ENCODE results near the gene FICD.

FICD gene

DNA sequence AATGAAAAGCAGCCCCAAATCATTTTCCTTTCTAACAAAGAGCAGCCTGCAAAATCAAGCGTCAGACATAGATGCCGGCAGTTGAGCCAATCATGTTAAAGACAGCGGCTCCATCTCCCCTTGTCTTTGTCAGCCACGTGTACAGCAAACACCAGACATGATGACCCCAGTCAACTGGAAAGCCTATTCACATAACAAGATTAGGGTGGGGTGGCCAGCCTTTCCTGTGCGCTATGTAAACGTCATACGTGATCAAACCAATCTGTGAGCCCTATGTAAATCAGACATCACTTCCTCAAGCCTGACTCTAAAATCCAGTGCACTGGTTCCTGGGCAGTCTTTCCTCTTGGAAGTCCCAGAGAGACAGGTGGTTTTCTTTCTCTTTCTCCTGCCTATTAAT, 9.9 kb upstream of the FICD start:
- no peak for DNase-seq

DNA sequence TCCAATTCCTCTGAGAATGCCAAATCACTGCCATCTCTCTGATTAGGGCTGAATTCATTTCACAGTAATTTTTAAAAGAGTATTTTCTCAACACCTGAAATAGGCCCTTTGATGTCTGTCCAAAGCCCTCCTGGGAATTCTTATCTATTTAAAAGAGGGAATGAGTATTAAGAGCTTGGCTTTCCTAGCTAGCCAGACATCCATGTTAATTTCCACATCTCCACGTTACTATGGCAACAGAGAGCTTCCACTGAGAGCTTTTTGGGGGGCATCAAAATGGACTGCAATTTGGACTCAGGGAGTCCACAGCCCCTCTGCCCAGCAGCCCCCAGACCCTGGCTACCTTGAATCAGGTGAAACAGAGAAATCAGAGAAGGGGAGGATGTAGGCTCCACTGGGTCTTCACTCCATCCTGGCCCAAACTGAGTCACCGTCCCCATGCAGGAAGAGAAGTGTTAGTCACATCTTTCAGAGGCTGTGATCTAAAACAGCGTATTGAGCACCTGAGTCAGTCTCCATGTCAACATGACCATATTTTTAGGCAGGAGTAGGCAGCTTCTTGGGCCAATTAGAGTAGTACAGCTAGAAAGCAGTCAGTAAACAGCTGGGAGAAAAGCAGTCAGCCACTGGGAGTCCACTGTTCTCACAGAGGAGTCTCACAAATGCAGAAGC, 7.0 kb upstream of the FICD start:
- no peak for DNase-seq

DNA sequence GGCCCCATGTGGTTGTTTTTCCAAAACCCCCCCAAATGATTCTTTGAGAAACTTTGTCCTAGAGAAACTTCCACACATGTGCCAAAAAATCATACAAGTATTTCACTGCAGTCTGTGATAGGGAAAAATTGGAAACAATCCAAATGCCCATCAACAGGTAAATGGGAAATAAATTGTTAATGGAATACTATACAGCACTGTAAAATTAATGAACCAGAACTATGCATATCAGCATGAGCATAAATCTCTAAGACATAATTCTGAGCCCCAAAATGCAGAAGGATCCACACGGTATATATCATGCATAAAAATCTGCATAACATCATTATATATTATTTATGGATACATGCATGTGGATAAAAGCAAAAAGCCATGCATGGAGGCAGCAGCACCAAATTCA, 5.3 kb upstream of the FICD start:
- DNase-seq, result no peak

- DNase-seq, result no peak
Observed at GRCh38 chr12:108510836-108511235, 4.2 kb upstream of the FICD start.

DNA sequence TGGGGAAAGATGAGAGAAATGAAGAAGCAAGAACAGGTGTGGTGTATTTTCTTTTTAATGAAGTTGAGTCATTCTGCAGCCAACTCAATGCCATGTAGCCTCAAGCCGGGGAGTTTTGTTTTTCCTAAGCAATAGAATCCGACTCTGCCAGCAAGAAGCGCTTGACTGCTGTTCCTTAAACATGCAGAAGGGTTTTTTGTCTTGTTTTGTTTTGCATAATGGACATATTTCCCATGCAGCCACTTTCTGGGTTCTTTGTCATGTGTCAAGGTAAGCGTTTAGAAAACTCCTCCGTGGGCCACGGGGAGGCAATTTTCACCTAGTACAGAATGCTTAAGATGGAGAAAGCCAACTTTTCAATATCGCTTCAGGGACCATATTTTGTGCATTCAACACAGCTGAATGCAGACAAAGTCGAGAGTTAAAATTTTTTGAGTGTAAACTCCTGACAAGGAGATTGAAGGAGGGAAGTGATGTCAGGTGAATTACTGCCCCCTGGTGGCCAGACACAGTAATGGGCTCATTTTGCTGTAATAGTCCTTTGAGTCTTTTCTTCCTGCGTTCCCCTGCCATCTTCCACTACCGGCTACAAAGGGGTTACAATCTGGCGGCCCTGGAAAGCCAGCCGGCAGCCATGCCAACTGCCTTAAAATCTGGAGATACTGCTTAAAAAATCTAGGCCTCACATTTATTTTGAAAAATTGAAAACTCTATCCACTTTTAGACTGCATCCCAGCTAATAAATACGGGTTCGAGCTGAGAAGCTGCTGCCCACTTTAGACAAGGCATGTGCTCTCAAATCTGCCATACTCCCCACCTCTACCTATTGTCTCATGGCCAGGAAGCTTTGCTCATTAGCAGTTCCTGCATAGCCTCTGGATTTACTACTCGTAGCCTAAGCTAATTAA, 3.2 kb upstream of the FICD start:
- peak; percentile 82 for DNase-seq

GRCh38 chr12:108514468-108514972, 557 bp upstream of the FICD start:
- no peak for DNase-seq

- no peak for DNase-seq
Observed at GRCh38 chr12:108515916-108516315, 839 bp downstream of the FICD start.

DNA sequence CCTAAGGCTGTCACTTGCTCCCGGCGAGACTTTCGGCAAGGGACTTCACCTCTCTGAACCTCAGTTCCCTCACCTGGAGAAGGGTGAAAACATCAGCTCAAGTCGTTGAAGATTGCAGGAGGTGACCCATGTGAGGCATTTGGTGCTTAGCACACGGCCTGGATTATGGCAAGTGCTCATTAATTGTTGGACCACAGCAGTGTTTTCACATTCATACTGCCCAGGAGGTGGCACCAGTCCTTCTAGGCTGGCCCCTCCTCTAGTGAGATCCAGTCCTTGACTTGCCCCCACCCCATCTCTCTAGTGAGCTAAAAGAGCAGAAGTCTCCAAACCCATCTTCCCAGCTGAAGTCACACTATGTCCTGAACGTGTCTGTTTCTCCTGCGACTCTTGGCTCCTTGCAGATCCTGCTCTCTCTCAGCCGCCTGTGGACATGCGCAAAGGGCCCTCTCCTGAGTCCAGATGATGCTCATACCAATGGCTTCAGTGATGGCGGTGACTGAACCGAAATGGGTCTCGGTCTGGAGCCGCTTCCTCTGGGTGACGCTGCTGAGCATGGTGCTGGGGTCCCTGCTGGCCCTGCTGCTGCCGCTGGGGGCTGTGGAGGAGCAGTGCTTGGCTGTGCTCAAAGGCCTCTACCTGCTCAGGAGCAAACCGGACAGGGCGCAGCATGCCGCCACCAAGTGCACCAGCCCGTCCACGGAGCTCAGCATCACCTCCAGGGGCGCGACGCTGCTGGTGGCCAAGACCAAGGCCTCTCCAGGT, 1.6 kb downstream of the FICD start:
- no peak for DNase-seq

DNA sequence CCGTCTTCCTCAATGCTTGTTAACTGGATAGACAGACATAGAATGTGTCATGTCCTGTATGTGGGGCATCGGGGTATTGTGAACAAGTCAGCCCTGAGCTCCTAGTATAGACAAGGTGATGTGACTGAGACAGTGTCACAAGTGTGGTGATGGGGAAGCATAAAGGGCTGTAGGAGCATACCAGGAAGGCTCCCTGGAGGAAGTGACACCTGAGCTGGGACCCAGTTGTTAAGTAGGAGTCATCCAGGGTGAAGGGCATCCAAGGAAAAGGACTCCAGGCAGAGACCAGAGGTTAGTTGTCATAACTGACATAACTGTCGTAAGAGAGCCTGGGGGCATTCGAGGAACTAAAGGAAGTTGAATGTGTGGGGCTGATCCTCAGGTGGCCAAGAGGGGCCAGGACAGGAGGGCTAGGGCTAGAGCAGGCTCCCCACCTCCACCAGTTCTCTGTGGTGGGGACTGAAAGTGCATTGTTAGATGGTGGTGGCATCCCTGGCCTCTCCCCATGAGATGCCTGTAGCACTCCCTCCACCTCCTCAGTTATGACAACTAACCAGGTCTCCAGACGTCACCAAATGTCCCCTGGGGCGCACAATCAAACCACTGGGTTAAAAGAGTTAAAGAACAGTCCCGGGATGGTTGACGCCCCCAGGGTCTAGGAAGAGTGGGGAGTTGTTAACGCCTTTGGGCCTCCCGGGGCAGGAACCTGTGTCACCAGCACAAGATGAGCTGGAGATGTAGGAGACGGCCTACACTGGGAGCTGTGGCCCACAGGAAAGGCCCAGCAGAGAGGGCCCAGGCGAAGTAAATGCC, 2.4 kb downstream of the FICD start:
- DNase-seq, result no peak

- DNase-seq, result no peak
Observed at GRCh38 chr12:108518101-108518715, 3.1 kb downstream of the FICD start.

DNA sequence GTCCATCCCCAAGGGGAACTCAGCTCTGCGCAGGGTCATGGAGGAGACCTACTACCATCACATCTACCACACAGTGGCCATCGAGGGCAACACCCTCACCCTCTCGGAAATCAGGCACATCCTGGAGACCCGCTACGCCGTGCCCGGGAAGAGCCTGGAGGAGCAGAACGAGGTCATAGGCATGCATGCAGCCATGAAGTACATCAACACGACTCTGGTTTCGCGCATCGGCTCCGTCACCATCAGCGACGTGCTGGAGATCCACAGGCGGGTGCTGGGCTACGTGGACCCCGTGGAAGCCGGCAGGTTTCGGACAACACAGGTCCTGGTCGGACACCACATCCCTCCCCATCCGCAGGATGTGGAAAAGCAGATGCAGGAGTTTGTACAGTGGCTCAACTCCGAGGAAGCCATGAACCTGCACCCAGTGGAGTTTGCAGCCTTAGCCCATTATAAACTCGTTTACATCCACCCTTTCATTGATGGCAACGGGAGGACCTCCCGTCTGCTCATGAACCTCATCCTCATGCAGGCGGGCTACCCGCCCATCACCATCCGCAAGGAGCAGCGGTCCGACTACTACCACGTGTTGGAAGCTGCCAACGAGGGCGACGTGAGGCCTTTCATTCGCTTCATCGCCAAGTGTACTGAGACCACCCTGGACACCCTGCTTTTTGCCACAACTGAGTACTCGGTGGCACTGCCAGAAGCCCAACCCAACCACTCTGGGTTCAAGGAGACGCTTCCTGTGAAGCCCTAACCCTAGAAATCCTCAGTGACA, 3.8 kb downstream of the FICD start:
- no peak for DNase-seq

GRCh38 chr12:108519558-108519957, 4.5 kb downstream of the FICD start:
- DNase-seq, result no peak

DNA sequence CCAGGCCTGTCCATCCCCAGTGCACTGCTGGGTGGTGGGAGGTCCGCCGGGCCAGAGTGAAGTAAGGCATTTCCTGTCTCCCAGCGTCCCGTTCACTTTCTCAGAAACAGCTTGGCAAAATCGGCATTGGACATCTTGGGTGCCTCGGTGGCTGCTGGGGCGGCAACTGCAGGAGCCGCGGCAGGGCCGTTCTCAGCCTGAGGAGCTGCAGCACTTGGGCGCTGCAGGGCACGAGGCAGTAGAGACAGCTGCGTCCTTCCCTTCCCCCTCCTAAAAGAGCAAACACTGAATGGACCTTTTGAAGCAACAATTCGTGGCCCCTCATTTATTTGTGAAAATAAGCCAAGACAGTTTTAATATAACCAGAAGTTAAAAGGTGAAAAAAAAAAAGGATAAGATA, 8.3 kb downstream of the FICD start:
- DNase-seq, result no peak

DNA sequence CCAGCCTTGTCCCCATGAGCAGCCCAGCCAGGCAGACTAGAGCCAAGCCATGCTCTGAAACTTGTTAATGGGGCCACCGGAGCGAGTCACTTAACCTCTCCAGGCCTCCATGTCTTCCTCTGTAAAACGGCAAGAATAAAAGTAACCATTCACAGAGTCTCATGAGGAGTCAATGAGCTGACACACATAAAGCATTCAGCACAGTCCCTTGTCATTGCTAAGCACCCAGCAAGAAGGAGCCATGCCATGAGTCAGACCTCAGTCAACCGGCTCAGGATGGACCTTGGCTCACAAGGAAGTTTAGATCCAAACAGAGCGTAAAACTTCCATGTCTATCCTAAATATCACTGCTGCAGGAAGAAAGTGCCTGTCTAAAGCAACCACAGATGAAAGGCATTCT, 10.6 kb downstream of the FICD start:
- DNase-seq, result no peak

GRCh38 chr12:108526482-108527165, 11.5 kb downstream of the FICD start:
- no peak for DNase-seq

DNA sequence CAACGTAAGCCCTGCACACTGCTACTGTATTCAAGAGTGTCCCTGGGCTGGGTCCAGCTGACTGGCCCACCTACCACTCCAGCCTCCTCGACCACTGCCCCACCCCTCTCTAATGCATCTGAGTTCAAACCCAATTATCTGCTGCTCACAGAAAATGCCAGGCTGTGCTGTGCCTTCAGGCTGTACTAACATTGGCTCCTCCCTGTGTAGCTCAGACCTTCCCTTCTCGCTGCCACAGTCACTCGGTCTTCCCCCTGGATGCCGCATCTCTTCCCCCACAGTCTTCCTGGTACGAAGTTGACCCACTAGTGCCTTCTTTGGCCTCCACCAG, 12.1 kb downstream of the FICD start:
- DNase-seq, result no peak

GRCh38 chr12:108530161-108530560, 15.1 kb downstream of the FICD start:
- DNase-seq, result no peak

- DNase-seq, result no peak
Observed at GRCh38 chr12:108531929-108532848, 17.1 kb downstream of the FICD start.

DNA sequence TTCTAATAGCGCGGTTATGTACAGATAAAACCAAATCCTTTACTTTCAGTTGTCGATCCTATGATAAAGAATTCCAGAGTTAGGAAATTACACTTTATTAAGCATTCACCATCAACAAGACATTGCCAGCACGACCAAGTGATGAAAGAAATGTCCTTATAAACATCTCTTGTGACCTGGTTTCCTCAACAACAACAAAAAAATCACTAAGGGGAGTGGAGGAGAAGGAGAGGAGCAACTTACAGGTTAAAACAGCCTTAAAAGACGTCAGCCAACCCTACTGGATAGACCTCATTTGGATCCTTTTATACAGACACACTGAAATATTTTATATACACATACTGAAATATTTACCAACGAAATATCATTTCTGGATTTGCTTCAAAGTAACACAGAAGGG, 23.1 kb downstream of the FICD start:
- no peak for DNase-seq

Data from femur (tissue), 1 donor.